Activated naive CD4-positive, alpha-beta T cell treated with anti-CD3 and anti-CD28 coated beads for 36 hours (primary cell): ENCODE data around the gene GARNL3. TPM values are rescaled to one million over a fixed set of nuclear protein-coding genes. Genes with fewer than 3 reads are reported as not detected.

Experiments
- CTCF ChIA-PET: fragments of 350-600 bp; sonication (Branson Sonifier 250); formaldehyde crosslinking; loops from one replicate; lab custom pipeline; 2021; ENCODE audit warnings: antibody characterized with exemption; lab: Charles Lee
- DNase-seq: peaks from one replicate; pipeline ENCODE4 v3.0.0-alpha.2; 2020
- H3K27ac Mint-ChIP-seq: one replicate; pipeline ENCODE4 v1.8.0; 2021; ENCODE audit warnings: mild to moderate bottlenecking, mixed read lengths
- H3K27me3 Mint-ChIP-seq: one replicate; pipeline ENCODE4 v1.8.0; 2021; ENCODE audit warnings: low read depth, mixed read lengths
- H3K36me3 Mint-ChIP-seq: one replicate; pipeline ENCODE4 v1.8.0; 2021; ENCODE audit warnings: low read depth, mixed read lengths
- H3K4me1 Mint-ChIP-seq: one replicate; pipeline ENCODE4 v1.8.0; 2021; ENCODE audit warnings: low read depth, mixed read lengths
- H3K4me3 Mint-ChIP-seq: one replicate; pipeline ENCODE4 v1.8.0; 2021; ENCODE audit warnings: mild to moderate bottlenecking, moderate library complexity, mixed read lengths
- H3K9me3 Mint-ChIP-seq: one replicate; pipeline ENCODE4 v1.8.0; 2021; ENCODE audit warnings: mixed read lengths
- intact Hi-C: fragments of 100-400 bp; cut with micrococcal nuclease; formaldehyde crosslinking; loops from one replicate; pipeline ENCODE4 v1.15.1; 2023
- total RNA-seq, 2 experiments: library from RNA; stranded (reverse); gene quantifications; one replicate each; pipeline ENCODE4 v1.2.3, GENCODE V29; 2021

The GARNL3 gene
- total RNA-seq, 2 experiments from 2014 or later, result 1.2 to 4.6 TPM

DNA sequence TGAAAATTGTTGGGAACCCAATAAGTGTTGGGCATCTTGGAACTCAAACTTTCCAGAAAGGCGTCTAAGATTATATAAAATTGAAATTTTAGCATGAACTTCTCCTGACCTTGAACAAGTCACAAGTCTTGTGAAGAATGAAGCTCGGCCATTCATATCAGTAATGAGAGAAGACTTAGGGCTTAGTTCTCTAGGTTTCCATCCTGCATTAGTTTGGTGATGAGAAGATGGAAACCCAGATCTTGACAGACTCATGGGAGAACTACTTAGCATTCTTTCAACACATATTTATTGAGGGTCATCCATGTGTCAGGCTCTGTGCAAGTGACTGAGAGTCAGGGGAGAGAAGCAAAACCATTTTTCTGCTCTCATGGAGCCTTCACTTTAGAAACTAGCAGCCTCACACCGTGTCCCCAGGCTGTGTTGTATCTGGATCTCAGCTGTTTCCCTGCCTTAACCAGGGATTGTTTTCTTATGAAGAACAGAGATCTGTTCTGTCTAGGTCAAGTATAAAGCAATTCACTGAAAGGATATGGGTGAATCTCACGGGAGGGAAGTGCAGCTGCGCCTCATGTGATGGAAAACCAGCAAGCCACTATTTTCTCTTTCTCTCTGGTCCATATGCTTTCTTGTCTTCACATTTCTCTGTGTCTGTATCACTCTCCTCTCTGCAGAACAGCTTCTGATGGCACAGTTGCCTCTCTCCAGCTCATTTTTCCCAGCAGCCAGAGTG lies 3.4 kb downstream of the GARNL3 start:
- no peak overlapping the region for H3K27ac Mint-ChIP-seq
- CTCF ChIA-PET, result interaction anchor here (1.3 kb wide), 1 partner anchor 28 kb away, joined by 3 read pairs; no protein-coding TSS in a partner anchor

DNA sequence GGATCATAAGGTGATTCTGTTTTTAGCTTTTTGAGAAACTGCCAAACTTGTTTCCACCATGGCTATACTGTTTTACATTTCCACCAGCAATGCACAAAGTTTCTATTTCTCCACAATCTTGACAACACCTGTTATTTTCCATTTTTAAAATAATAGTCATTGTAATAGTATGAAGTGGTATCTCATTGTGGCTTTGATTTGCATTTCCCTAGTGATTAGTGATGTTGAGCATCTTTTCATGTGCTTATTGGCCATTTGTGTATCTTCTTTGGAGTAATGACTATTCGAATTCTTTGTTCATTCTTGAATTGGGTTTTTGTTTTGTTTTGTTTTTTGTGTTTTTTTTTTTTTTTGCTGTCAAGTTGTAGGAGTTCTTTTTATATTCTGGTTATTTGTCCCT lies 4.9 kb downstream of the GARNL3 start:
- no peaks in the 10 kb centered on the region for H3K9me3 Mint-ChIP-seq
- CTCF ChIA-PET, result interaction anchor here (1.3 kb wide), 1 partner anchor 26 kb away, joined by 3 read pairs; no protein-coding TSS in a partner anchor
- H3K36me3 Mint-ChIP-seq, result no peaks in the 10 kb centered on the region
- H3K4me1 Mint-ChIP-seq, result no peaks in the 10 kb centered on the region
- H3K4me3 Mint-ChIP-seq, result no peak overlapping the region
- intact Hi-C loops, result no loop called here
- no peak for DNase-seq
- H3K27ac Mint-ChIP-seq, result no peak overlapping the region
- H3K27me3 Mint-ChIP-seq, result peaks cover 5% of the 10 kb centered on the region

More for the DNA sequence above, 3.4 kb downstream of the GARNL3 start:
- intact Hi-C loops, result no loop called here
- Mint-ChIP-seq H3K4me3 (no peak overlapping the region), H3K4me1 (no peaks in the 10 kb centered on the region), H3K27me3 (peaks cover 5% of the 10 kb centered on the region), H3K9me3 (no peaks in the 10 kb centered on the region), H3K36me3 (no peaks in the 10 kb centered on the region)
- no peak for DNase-seq

DNA sequence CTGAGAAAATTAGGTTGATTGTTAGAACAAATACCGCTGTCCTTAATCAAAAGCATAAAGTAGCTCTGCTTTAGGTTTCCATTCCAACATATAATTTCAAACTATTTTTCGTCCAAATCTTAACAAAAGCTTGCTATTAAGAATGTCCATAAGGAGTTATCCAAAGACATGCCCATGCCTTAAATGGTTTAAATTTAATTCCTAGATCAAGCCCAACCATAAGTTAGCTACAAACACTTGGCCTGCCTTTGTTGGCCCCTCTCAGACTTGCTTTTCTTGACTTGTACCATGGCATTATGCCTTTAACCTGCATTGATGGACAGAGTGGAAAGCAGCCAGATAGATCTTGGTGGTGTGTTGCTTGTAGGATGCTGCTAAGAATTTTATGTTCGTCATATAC lies 8.8 kb downstream of the GARNL3 start:
- intact Hi-C loops, result no loop called here

DNA sequence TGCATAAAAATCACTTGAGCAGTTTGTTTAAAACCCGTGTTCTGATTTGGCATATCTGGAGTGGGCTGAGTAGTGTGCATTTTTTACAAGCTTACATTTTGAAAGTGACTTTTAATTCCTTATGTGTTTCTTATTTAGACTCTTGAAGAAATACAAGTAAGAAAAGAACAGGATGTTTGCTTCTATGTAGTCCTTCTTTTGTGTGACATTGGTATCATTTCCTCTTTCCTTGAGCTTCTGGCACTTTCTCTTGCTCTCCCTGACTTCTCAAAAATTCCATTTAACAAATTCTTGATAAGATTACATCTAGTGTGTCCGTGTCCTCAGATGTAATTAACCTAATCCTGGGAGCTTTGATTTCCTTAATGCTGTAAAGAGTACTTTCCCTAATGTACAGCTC lies 12.5 kb downstream of the GARNL3 start:
- no peaks in the 10 kb centered on the region for H3K36me3 Mint-ChIP-seq
- intact Hi-C loops, result no loop called here
- peaks cover 11% of the 10 kb centered on the region for H3K4me1 Mint-ChIP-seq
- H3K27me3 Mint-ChIP-seq, result peaks cover 15% of the 10 kb centered on the region
- no peak overlapping the region for H3K4me3 Mint-ChIP-seq
- no peak overlapping the region for H3K27ac Mint-ChIP-seq
- CTCF ChIA-PET, result interaction anchor here (0.9 kb wide), 1 partner anchor 35 kb away, joined by 4 read pairs; no protein-coding TSS in a partner anchor
- no peaks in the 10 kb centered on the region for H3K9me3 Mint-ChIP-seq
- DNase-seq, result no peak

More for the DNA sequence above, 8.8 kb downstream of the GARNL3 start:
- H3K9me3 Mint-ChIP-seq, result no peaks in the 10 kb centered on the region
- peaks cover 5% of the 10 kb centered on the region for H3K4me1 Mint-ChIP-seq
- H3K36me3 Mint-ChIP-seq, result no peaks in the 10 kb centered on the region
- no peak overlapping the region for H3K27ac Mint-ChIP-seq
- no peak overlapping the region for H3K4me3 Mint-ChIP-seq
- DNase-seq, result no peak
- CTCF ChIA-PET, result no interaction called here
- peaks cover 5% of the 10 kb centered on the region for H3K27me3 Mint-ChIP-seq

- no peaks in the 10 kb centered on the region for H3K9me3 Mint-ChIP-seq
- CTCF ChIA-PET, result interaction anchor here (0.9 kb wide), 1 partner anchor 34 kb away, joined by 4 read pairs; no protein-coding TSS in a partner anchor
- peaks cover 11% of the 10 kb centered on the region for H3K4me1 Mint-ChIP-seq
- intact Hi-C loops, result no loop called here
- no peak for DNase-seq
- peaks cover 15% of the 10 kb centered on the region for H3K27me3 Mint-ChIP-seq
- no peaks in the 10 kb centered on the region for H3K36me3 Mint-ChIP-seq
- H3K4me3 Mint-ChIP-seq, result no peak overlapping the region
- H3K27ac Mint-ChIP-seq, result no peak overlapping the region
Observed at GRCh38 chr9:127277770-127278169, 13.2 kb downstream of the GARNL3 start.

DNA sequence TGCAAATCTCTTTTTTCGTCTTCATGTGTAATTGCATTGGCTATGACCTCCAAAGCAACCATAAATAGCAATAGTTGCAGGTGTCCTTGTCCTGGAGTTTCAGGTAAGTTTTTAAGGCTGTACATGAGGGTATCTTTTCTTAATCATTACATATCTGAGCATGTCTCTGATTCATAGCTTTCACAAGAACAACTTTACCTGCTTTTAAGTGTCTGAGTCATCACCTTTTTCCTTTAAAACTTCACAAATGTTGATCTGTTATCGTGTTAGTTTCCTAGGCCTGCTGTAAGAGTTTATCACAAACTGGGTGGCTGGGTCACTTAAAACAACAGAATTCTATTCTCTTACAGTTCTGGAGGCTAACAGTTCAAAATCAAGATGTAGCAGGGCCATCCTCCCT lies 13.8 kb downstream of the GARNL3 start:
- DNase-seq, result no peak
- intact Hi-C loops, result no loop called here
- CTCF ChIA-PET, result no interaction called here
- Mint-ChIP-seq H3K4me3 (no peak overlapping the region), H3K27me3 (peaks cover 15% of the 10 kb centered on the region), H3K27ac (no peak overlapping the region), H3K36me3 (no peaks in the 10 kb centered on the region), H3K4me1 (peaks cover 11% of the 10 kb centered on the region), H3K9me3 (no peaks in the 10 kb centered on the region)

DNA sequence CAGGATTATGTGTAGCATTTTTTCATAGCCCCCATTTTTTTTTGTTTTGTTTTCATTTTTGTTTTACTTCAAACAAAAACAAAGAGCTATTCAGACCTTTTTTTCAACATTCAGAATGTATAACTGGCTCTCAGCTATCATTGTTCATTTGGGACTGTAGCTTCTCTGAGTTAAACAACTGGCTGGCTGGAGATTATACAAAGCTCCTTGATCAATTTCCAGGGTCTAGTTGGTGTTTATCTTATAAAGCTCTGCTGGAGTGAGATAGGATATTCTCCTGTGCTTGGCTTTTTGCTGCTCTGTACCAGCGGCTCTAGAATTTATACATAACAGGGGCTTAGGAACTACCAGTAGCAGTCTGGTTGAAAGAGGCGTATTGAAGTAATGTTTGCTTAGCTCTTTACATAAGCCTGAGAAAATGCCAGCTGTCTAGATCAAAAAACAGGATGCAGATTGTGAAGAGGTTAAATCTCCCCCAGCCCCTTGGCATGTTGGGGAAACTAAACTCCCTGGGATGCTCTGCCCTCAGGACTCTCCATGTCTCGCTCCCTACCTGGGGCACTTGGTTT lies 15.2 kb downstream of the GARNL3 start:
- DNase-seq, result no peak
- CTCF ChIA-PET, result interaction anchor here (0.7 kb wide), 1 partner anchor 74 kb away, joined by 3 read pairs; no protein-coding TSS in a partner anchor
- Mint-ChIP-seq H3K36me3 (no peaks in the 10 kb centered on the region), H3K27ac (no peak overlapping the region), H3K4me1 (peaks cover 11% of the 10 kb centered on the region), H3K9me3 (no peaks in the 10 kb centered on the region), H3K4me3 (no peak overlapping the region), H3K27me3 (peaks cover 19% of the 10 kb centered on the region)
- intact Hi-C loops, result no loop called here

GRCh38 chr9:127280880-127281660 lies 16.5 kb downstream of the GARNL3 start:
- Mint-ChIP-seq H3K36me3 (no peaks in the 10 kb centered on the region), H3K4me3 (no peak overlapping the region), H3K9me3 (no peaks in the 10 kb centered on the region), H3K27me3 (peaks cover 19% of the 10 kb centered on the region), H3K4me1 (peaks cover 11% of the 10 kb centered on the region), H3K27ac (no peak overlapping the region)
- CTCF ChIA-PET, result no interaction called here
- intact Hi-C loops, result no loop called here
- no peak for DNase-seq

DNA sequence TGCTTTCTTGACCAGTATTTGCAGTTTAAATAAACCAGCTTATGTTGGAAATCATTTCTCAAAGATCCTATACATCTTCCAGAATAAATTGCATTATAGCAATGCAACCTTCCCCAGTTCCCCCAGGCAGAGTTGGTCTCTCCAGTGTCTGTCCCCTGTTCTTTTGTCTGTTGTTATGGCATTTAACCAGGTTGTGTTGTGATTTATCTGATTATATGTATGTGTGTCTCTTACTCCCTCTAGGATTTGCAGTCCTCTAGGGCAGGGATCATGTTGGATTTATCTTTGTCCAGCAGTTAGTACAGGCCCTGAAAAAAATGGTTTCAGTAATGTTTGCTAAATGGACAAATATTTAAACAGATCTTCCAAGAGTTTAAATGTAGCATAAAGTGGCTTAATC lies 17.3 kb downstream of the GARNL3 start:
- CTCF ChIA-PET, result no interaction called here
- no peak overlapping the region for H3K27ac Mint-ChIP-seq
- no peaks in the 10 kb centered on the region for H3K9me3 Mint-ChIP-seq
- no peak overlapping the region for H3K4me3 Mint-ChIP-seq
- no peak for DNase-seq
- H3K27me3 Mint-ChIP-seq, result peaks cover 22% of the 10 kb centered on the region
- H3K36me3 Mint-ChIP-seq, result no peaks in the 10 kb centered on the region
- peaks cover 11% of the 10 kb centered on the region for H3K4me1 Mint-ChIP-seq
- intact Hi-C loops, result no loop called here

- Mint-ChIP-seq H3K36me3 (no peaks in the 10 kb centered on the region), H3K27ac (no peak overlapping the region)
Observed at GRCh38 chr9:127282611-127283010, 18.0 kb downstream of the GARNL3 start.

DNA sequence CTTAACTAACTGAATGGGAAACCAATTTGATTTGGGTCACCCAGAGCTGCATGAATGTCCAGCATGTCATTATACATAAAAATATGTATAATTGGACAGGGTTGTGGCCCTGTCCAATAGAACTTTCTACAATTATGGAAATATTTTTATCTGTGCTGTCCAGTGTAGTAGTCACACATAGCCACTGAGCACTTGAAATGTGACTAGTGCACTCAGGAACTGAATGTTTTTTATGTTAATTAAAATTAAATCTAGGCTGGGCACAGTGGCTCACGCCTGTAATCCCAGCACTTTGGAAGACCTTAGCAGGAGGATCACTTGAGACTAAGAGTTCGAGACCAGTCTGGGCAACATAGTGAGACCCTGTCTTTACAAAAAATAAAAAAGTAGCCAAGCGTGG lies 18.6 kb downstream of the GARNL3 start:
- intact Hi-C loops, result no loop called here
- Mint-ChIP-seq H3K27ac (no peak overlapping the region), H3K27me3 (peaks cover 28% of the 10 kb centered on the region), H3K36me3 (no peaks in the 10 kb centered on the region), H3K4me1 (peaks cover 7% of the 10 kb centered on the region), H3K4me3 (no peak overlapping the region), H3K9me3 (no peaks in the 10 kb centered on the region)
- CTCF ChIA-PET, result no interaction called here
- no peak for DNase-seq

More at GRCh38 chr9:127282611-127283010, 18.0 kb downstream of the GARNL3 start:
- intact Hi-C loops, result no loop called here
- Mint-ChIP-seq H3K4me1 (peaks cover 9% of the 10 kb centered on the region), H3K4me3 (no peak overlapping the region), H3K27me3 (peaks cover 22% of the 10 kb centered on the region), H3K9me3 (no peaks in the 10 kb centered on the region)
- DNase-seq, result no peak
- CTCF ChIA-PET, result no interaction called here

- no peak overlapping the region for H3K4me3 Mint-ChIP-seq
- H3K9me3 Mint-ChIP-seq, result no peaks in the 10 kb centered on the region
- no peaks in the 10 kb centered on the region for H3K36me3 Mint-ChIP-seq
- no peaks in the 10 kb centered on the region for H3K4me1 Mint-ChIP-seq
- no peak overlapping the region for H3K27ac Mint-ChIP-seq
- DNase-seq, result peak; percentile 57
- intact Hi-C loops, result loop anchor here (1.0 kb wide), 1 partner anchor 113 kb away; the partner anchor contains the start of gene SLC2A8
- CTCF ChIA-PET, result interaction anchor here (0.6 kb wide), 1 partner anchor 57 kb away, joined by 3 read pairs; no protein-coding TSS in a partner anchor
- peaks cover 34% of the 10 kb centered on the region for H3K27me3 Mint-ChIP-seq
Observed at GRCh38 chr9:127283917-127284497, 19.4 kb downstream of the GARNL3 start.
